AML-193 (cell line): ENCODE data around the gene AKAP11.
"Not testable (repeated sequence)": the region's sequence is repeated elsewhere in the genome, so short reads cannot be mapped to it uniquely, and the experiment has no call there.

Experiments used
- DNase-seq, 2 experiments: peaks; one replicate each; lab custom pipeline; 2025; lab: John Stamatoyannopoulos, UW

Gene AKAP11, protein sequence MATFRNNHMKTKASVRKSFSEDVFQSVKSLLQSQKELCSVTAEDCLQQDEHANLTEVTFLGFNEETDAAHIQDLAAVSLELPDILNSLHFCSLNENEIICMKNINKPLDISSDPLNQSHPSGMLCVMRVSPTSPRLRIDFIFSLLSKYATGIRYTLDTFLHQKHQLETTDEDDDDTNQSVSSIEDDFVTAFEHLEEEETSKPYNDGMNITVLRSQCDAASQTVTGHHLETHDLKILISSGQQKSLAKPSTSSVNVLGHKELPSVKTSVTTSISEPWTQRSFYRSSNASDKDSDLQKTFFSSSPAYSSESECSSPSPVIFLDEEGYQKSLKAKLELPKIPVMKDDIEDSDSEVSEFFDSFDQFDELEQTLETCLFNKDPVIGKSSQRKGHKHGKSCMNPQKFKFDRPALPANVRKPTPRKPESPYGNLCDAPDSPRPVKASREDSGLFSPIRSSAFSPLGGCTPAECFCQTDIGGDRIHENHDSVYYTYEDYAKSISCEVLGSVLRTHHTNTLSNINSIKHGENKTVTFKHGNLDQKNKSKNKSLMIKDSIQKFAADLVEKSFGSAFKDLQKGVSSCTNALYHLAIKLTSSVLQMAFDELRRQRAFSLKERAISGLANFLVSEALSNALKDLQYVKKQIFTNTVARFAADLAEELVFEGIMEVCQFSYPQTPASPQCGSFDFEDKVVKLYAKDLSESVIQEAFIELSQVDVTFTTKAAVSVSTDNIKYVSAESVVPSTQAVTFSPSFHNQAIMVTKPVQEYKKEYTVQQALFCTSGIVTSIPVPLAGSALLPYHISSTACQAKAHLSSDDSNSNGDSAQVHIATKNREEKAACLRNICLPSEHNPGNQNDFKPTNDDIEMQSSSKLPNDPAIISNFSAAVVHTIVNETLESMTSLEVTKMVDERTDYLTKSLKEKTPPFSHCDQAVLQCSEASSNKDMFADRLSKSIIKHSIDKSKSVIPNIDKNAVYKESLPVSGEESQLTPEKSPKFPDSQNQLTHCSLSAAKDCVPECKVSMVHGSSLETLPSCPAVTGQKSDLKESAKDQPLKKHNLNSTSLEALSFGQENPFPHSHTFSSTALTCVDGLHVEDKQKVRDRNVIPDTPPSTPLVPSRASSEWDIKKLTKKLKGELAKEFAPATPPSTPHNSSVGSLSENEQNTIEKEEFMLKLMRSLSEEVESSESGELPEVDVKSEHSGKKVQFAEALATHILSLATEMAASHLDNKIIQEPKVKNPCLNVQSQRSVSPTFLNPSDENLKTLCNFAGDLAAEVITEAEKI (N-terminal part only)

DNA sequence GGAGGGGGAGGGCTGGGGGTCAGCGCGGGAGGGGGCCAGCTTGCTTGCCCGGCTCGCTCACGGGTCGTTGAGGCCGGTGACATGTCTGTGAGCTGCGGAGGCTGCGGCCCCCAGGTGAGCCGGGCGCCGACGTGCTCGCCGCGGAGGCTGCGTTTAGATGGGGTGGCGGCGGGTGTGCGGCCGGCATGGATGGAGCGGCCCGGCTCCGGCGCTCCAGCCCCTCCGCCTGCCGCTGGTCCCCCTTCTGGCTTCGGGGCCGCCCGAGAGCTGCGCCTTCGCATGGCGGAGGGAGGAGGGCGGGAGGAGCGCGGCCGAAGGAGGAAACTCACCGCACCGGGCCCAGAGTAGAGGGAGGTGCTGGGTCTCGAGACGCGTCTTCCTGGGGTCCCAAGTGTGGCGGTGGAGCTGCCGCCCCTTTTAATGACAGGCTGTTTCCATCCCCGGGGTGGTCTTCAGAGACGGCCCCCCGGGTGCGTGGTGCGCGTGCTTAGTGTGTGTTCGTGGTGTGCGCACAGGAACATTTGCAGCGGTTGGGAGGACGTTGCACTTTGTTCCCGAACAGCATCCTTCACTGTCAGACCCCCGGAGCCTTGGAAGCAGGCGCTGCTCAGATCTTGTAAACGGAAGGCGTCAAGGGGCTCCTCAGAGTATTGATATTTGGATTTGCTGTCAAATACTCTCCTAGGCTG, at the start of gene AKAP11:
AKAP11 (plus strand) TSS at position 38 of the 689 bp plus-strand sequence. CDS start 14,197 bp downstream, outside the sequence.
- peak; percentile 54 to 55 for DNase-seq

DNA sequence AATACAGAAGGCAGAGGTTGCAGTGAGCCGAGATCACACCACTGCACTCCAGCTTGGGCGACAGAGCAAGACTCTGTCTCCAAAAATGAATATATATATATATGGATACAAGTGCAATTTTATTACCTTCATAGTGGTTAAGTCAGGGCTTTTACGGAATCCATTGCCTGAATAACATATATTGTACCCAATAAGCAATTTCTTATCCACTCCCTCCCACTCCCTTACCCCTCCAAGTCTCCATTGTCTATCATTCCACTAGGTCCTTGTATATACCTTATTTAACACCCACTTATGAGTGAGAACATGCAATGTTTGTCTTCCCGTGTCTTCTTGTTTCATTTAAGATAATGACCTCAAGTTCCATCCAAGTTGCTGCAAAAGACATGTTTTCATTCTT, 48.3 kb upstream of the AKAP11 start:
- DNase-seq, result no peak

DNA sequence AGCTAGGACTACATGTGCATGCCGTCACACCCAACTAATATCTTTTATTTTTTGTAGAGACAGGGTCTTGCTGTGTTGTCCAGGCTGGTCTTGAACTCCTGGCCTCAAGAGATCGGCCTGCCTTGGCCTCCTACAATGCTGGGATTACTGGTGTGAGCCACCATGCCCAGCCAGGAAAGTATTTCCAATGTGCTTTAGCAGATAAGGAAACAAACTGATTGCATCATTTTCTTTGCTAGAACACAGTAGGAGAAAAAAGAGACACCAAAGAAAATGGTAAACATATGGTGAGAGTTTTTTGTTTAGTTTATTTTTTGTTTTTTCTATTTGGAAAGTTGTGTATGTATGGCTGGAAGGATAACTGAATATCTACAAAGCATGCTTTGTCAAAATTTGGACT, 46.9 kb upstream of the AKAP11 start:
- no peak for DNase-seq

DNA sequence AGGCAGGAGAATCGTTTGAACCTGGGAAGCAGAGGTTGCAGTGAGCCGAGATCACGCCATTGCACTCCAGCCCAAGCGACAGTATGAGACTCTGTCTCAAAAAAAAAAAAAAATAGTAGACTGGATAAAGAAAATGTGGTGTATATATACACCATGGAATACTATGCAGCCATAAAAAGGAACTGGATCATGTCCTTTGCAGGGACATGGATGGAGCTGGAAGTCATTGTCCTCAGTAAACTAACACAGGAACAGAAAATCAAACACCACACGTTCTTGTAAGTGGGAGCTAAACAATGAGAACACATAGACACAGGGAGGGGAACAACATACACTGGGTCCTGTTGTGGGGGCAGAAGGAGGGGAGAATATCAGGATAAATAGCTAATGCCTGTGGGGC, 45.2 kb upstream of the AKAP11 start:
- not testable (repeated sequence) for DNase-seq

DNA sequence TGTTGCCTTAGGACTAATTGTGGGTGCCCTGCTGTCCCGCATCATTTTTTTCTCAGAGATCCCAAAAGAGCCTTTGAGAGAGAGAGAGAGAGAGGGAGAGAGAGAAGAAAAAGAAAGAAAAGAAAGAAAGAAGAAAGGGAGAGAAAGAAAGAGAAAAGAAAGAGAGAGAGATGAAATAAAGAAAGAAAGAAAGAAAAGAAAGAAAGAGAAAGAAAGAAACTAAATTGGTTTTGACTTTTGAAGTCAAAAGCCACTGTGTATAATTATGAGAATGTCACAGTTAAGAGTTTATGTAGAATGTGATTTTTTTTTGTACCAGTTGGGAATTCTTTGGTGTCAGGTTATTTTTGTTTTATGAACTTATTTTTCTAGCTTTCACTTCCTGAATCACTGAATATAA, 43.4 kb upstream of the AKAP11 start:
- no peak for DNase-seq

DNA sequence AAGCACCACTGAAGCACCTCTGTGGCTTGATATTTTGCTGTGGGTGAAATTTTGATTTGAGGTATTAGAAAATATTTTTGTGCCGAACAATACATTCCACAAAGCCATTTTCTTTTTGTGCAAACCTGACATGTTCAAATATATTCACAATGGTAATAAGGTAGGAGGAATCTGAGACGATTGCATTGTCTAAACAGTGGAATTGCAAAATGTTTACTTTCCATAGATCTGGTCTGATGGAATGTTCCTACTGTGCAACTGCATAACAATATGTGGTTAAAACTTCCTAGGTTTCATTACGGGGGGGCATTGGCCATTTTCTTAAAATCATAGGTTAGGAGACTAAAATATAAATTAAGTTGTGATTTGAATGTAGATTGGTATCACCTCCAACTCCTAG, 42.7 kb upstream of the AKAP11 start:
- no peak for DNase-seq

DNA sequence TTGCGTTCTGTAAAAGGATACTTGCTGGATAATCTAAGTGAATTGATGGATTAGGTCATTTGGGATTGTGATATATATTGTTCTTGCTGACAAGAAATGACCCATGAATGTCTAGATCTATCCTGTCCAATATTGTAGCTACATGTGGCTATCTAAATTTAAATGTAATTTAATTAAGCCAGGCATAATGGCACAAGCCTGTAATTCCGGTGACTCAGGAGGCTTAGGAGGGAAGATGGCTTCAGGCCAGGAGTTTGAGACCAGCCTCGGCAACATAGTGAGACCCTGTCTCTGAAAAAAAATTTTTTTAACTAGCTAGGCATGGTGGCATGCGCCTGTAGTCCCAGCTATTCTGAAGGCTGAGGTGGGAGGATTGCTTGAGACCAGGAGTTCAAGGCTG, 39.3 kb upstream of the AKAP11 start:
- no peak for DNase-seq

DNA sequence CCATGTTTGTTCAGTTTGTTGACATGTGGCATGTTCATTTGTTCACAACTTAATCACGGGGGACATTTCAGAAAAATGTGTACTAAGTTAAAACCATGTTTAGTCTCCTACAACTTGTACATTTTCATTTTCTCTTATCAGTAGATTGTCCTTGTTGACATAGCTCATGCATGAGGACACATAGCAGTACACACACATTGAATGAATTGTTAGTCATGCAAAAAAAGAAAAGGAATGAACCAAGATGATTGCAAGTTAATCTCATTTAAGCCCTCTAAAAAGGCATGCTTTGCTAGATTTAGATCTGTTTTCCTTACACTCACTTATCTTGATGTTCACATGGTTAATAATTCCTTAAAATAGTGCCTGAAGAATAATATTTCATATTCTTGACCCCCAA, 38.2 kb upstream of the AKAP11 start:
- DNase-seq, result no peak

DNA sequence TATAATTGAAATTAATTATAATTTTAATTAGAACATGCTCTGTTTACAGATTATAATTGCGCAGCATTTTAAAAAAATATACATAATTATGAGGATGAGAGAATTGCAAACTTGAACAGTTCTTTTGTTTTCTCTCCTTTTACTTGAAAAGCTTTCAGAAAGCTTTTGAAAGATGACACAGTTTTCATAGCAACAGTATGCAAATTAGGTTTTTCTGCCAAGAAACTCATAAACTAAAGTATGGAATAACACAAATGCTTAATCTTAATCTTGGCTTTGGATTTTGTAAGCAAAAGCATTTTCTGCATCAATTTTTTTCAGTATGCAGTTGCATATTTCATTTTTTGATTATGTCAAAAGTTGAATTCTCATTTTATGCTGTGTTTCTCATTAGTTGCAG, 32.8 kb upstream of the AKAP11 start:
- no peak for DNase-seq

DNA sequence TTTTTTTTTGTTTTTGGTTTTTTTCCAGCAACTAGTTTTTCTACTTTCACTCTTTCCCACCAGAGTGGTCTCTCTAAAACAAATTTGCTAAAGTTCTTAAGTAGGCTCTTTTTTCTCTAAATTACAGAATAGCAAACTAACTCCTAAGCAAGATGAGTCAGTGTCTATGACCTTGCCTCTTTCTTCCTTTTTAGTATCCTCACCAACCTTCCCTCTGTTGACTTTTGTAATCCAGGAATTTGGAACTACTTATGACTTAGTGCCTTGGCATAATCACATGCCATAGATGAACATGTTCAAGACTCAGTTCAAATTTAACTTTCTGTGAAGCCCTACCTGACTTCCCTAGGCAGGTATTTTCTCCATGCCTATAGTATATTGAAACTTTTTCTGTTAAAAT, 32.3 kb upstream of the AKAP11 start:
- DNase-seq, result no peak

DNA sequence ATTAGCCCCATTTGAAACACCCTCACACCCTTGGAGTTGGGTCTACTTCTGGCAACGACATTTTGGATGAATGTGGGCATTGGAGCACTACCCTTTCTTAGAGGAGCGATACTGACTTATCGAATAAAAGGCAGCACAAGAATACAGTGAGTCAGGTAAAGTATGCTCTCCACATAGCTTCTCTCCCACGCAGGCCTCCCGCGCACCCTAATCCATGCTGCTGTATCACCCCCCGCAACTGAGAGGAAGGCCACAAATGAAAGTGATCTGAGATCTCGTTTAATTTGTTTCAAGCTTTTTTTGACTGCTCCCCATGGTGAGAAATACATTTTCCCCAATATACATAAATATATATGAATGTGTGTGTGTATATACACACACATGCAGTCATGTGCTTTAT, 25.4 kb upstream of the AKAP11 start:
- DNase-seq, result no peak

DNA sequence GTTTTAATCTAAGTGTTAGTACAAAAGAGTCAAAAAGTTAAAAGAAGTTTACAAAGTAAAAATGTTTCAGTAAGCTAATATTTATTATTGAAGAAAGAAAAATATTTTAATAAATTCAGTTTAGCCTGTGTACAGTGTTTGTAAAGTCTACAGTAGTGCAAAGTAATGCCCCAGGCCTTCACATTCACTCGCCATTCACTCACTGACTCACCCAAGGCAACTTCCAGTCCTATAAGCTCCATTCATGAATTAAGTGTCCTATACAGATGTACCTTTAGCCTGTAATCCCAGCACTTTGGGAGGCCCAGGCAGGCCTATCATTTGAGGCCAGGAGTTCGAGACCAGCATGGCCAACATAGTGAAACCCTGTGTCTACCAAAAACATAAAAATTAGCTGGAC, 24.1 kb upstream of the AKAP11 start:
- DNase-seq, result no peak

DNA sequence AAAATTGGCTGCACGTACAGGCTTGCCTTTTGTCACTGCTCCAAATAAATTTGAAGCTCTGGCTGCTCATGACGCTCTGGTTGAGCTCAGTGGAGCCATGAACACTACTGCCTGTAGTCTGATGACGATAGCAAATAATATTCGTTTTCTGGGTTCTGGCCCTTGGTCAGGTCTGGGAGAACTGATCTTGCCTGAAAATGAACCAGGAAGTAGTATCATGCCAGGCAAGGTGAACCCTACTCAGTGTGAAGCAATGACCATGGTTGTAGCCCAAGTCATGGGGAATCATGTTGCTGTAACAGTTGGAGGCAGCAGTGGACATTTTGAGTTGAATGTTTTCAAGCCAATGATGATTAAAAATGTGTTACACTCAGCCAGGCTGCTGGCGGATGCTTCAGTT, 16.1 kb upstream of the AKAP11 start:
- DNase-seq, result no peak

DNA sequence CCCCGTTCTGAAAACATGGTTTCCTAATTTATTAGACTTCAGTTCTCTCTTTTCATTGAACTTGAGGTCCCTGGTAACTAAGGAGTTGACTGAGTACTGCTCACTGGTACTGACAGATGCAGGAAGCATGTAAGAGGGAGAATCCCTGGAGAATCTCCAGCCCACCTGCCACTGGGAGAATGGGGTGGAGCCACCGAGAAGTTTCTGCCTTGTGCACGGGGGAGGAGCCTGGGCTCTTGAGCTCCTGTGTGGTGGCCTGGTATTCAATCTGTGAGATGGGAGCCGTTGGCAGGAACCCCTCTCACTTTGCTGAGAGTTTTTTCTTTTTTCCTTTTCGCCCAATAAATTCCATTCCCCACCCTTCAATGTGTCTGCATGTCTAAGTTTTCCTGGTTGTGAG, 13.2 kb upstream of the AKAP11 start:
- no peak for DNase-seq

DNA sequence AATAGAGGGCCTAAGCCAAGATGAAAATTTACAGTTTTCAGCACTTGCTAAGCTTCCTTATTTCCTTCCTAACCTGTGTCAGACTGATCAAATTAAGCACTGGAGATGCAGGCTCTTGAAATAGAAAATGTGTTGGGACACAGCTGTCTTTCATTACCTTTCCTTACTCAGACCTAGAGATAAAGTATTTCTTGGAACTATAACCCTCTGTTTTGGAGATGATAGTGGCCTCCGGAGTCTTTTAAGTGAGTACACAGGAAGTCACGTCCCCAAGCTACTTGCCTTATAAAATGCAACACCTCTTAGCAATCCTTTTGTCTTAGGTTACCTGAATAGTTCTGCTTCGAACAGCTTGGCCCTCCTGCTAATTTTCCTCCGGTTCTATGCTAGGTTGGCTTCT, 12.4 kb upstream of the AKAP11 start:
- DNase-seq, result no peak

DNA sequence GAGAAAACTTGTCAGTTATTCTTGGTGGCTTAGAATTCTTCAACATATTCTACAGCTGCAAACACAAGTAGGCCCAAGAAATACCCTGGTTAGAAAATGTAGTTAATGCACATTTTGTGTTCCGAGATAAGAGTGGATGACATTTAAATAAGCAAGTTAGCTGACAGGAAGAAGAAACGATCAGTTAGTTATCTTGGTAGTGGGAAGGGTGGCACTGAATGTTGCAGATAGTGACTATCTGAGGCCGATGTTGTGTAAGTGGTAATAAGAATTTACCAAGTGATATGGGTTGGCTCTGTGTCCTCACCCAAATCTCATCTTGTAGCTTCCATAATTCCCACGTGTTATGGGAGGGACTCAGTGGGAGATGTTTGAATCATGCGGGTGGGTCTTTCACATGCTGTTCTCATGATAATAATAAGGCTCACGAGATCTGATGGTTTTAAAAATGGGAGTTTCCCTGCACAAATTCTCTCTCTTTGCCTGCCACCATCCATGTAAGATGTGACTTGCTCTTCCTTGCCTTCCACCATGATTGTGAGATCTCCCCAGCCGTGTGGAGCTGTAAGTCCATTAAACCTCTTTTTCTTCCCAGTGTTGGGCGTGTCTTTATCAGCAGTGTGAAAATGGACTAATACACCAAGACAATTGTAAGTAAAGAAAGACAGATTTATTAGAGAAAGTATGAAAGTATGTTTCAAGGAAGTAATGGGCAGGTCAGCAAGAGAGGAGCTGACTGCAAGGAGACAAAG, 10.9 kb upstream of the AKAP11 start:
- DNase-seq, result no peak

DNA sequence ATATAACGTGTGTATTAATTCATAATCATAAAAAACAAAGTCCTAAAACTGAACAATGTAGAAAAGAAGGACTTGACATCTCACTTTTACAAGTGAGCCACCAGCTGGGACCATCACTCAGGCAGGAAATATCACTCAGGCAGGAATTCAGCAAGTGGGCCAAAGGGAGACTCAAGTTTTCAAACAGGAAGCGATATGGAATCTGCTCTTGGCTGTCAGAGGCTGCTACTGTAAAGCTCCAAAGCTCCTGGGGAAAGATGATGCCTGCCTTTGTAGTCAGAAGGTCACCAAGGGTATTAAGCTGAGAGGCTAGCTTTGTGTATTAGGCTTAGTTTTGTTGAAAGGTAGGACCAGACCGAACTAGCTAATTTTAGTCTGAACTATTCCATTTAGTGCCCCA, 5.5 kb upstream of the AKAP11 start:
- no peak for DNase-seq

DNA sequence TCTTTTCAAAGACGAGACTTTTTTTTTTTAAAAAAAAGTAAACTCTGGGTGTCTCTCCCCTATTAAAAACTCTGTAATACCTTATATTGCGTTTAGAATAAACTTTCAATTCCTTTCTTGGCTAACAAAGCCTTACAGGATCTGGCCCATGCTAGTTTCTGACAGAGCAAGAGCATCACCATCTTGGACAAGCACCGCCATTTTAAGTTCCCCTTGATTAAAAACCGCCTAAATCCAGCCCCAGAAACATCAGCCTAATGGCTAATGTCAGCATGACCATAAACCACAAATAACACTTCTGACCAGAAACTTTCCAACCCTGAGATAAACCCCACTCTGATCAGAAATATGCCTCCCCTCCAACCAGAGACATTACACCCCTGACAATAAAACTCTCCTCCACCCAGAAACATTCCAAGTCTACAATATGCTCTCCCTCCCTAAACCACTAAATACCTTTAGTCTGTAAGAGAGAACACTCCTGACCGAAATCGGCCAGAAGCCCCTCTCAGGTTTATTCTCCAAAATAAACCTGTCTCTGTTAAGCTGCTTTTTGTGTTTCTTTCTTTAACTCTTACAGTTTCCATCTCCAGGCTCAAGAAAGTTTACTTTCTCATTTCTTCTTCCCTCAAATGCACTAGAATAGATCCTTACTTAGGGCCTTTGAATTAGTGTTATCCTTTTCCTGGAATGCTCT, 1.6 kb upstream of the AKAP11 start:
- no peak for DNase-seq

DNA sequence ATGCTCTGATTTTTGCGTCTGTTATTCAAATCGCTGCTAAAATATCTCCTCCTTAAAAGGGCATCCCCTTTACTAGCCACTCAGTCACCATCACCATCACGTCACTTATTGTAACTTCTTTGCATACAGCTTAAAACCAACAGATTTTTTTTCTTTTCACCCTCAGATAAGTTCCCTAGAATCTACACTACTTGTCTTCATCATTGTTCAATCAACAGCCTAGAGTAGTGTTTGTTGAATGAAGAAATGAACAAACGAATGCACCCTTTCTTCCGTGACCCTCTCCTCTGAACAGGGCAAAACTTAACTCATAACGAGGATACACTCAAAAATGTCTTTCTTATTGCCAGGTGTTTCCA, 1.1 kb upstream of the AKAP11 start:
- DNase-seq, result no peak

DNA sequence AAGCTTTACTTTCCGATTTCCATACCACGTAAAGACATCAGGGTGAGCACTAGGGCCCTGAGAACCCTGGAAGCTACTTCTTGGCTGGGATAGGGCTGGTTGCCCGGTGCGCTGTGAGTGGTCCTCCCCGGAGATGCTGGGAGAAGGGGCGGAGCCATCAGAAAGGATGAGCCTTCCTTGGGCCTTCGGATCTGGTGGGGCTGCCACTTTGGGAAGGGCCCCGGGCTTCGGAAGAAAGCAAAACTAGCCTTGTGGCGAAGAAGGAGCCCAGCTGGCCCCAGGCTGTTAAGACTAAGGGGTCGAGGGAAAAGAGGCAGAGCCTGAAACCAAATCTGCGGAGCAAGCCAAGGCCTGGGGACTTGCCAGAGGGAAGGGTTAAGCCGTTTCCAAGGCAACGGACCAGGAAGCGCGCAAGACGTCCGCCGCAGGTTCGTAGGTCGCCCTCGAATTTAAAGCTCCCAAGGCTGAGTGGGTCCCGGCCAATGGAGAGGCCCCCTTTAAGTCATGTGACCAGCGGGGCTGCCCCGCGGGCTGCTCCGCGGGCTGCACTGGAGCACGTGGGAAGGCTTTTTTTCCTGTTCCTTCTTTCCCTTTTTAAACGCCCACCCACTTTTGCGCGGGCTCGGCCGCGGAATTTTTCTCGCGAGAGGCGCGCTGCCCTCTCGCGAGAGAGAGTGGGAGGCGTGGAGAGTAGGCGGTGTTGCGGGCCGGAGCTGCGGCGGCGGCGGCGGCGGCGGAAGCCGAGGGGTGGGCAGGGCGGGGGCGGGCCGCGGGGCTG, 426 bp upstream of the AKAP11 start:
- peak; percentile 97 to 98 for DNase-seq
